Neutrophil (primary cell): Measurements from ENCODE around the gene SLC9A3.

Experiments used
- H3K27ac ChIP-seq: fragments of 200-600 bp; sonication (generic); 2 replicates; pipeline ENCODE4 v1.5.1; 2016; ENCODE audit warnings: mild to moderate bottlenecking, moderate library complexity
- H3K27me3 ChIP-seq: fragments of 200-600 bp; sonication (generic); 2 replicates; pipeline ENCODE4 v1.6.0; 2016; ENCODE audit warnings: mild to moderate bottlenecking
- H3K36me3 ChIP-seq: fragments of 200-600 bp; sonication (generic); 2 replicates; pipeline ENCODE4 v1.5.1; 2017
- H3K4me1 ChIP-seq, 2 experiments: fragments of 200-600 bp in 1 of 2; sonication (generic) in 1 of 2; 1 replicate in 1 of 2; 2 replicates in 1 of 2; pipeline versions ENCODE4 v1.5.1 to v1.6.1; 2013 to 2016; ENCODE audit warnings: low read depth in 1 of 2, low read length in 1 of 2, mild to moderate bottlenecking in 1 of 2, moderate library complexity in 1 of 2; ENCODE audit not compliant: control insufficient read depth in 1 of 2, insufficient read depth in 1 of 2
- H3K4me3 ChIP-seq, 2 experiments: fragments of 200-600 bp in 1 of 2; sonication (generic) in 1 of 2; 1 replicate in 1 of 2; 2 replicates in 1 of 2; pipeline ENCODE4 v1.5.1; 2013 to 2016; ENCODE audit warnings: low read depth in 1 of 2, low read length in 1 of 2, mild to moderate bottlenecking in 1 of 2, moderate library complexity in 1 of 2
- H3K9me3 ChIP-seq: fragments of 200-600 bp; sonication (generic); 2 replicates; pipeline ENCODE4 v1.5.1; 2016
- TF ChIP-seq, protein P1 (sequence below): fragments of 200-600 bp; sonication (generic); IDR thresholded peaks from 2 replicates; pipeline ENCODE4 v1.5.1; 2016; ENCODE audit warnings: antibody characterized with exemption

SLC9A3 gene

GRCh38 chr5:524973-525761 lies 918 bp upstream of the SLC9A3 start:
- Histone ChIP-seq H3K9me3 (no peaks in the 10 kb centered on the region), H3K27me3 (peaks cover 100% of the 10 kb centered on the region), H3K27ac (no peak overlapping the region), H3K4me3 (no peak overlapping the region), H3K36me3 (no peaks in the 10 kb centered on the region), H3K4me1 (peaks cover 0 to 18% of the 10 kb centered on the region in 2 experiments)
- TF ChIP-seq, protein P1, sequence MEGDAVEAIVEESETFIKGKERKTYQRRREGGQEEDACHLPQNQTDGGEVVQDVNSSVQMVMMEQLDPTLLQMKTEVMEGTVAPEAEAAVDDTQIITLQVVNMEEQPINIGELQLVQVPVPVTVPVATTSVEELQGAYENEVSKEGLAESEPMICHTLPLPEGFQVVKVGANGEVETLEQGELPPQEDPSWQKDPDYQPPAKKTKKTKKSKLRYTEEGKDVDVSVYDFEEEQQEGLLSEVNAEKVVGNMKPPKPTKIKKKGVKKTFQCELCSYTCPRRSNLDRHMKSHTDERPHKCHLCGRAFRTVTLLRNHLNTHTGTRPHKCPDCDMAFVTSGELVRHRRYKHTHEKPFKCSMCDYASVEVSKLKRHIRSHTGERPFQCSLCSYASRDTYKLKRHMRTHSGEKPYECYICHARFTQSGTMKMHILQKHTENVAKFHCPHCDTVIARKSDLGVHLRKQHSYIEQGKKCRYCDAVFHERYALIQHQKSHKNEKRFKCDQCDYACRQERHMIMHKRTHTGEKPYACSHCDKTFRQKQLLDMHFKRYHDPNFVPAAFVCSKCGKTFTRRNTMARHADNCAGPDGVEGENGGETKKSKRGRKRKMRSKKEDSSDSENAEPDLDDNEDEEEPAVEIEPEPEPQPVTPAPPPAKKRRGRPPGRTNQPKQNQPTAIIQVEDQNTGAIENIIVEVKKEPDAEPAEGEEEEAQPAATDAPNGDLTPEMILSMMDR, result no peak

DNA sequence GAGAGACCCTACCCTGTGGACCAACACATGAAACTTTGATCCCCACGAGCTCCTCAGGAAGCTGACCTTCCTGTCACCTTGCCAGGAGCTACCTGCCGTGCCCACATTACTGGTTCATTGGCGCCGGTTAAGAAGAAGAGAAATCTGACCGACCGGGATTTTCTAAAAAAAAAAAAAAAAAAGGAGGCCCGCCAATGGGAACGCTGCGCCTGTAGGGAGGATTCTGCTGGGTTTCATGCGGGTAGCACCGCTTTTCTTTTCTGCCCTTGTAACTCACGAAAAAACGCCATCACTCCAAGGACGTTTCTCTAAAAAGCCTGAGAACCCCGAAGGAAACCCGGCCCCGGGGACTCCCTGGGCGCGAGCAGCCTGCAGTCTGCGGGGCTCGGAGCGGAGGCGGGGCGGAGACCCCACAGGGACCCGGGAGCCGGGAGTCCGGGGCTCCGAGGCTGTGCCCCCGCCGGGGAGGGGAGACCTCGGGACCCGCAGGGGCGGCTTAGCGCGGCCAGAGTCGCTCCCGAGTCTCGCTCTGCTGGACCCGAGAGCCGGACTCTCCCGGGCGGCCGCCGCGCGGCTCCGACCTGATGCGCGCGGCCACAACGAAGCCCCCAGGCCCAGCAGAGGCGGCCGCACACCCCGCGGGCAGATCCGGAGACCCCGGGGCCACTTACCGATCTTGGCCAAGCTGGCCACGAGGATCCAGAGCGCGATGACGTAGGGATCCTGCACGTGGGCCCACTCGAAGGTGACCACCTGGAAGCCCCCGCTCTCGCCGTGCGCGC lies 617 bp downstream of the SLC9A3 start:
- Histone ChIP-seq H3K9me3 (no peaks in the 10 kb centered on the region), H3K4me3 (no peak overlapping the region), H3K36me3 (no peaks in the 10 kb centered on the region), H3K4me1 (peaks cover 0 to 7% of the 10 kb centered on the region in 2 experiments), H3K27me3 (peaks cover 100% of the 10 kb centered on the region), H3K27ac (no peak overlapping the region)
- TF ChIP-seq, protein P1, result no peak

GRCh38 chr5:522899-523440 lies 1.3 kb downstream of the SLC9A3 start:
- Histone ChIP-seq H3K4me1 (peaks cover 0 to under 1% of the 10 kb centered on the region in 2 experiments), H3K9me3 (no peaks in the 10 kb centered on the region), H3K27me3 (peaks cover 93% of the 10 kb centered on the region), H3K36me3 (no peaks in the 10 kb centered on the region), H3K27ac (no peak overlapping the region), H3K4me3 (no peak overlapping the region)
- TF ChIP-seq, protein P1, result no peak

DNA sequence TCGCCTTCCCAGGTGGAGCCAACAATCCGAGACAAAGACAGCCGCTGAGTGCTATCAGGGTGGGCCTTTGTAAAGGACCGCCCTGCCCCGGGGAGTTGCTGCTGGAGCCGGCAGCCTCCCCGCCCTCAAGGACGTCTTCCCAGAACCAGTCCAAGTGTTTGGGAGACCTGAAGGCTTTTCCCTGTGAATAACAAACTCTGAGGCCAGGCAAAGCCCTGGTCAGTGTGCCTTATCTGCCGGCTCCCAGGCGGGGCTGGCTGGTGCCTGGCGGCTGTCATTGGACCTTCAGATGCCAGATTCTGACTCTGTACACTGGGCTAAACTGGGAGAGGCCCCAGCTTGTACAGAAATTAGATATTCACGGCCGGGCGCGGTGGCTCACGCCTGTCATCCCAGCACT lies 2.1 kb downstream of the SLC9A3 start:
- H3K27me3 ChIP-seq, result peaks cover 85% of the 10 kb centered on the region
- H3K4me3 ChIP-seq, result no peak overlapping the region
- no peaks in the 10 kb centered on the region for H3K4me1 ChIP-seq
- H3K36me3 ChIP-seq, result no peaks in the 10 kb centered on the region
- no peak overlapping the region for H3K27ac ChIP-seq
- TF ChIP-seq, protein P1, result no peak
- no peaks in the 10 kb centered on the region for H3K9me3 ChIP-seq

GRCh38 chr5:521680-522079 lies 2.6 kb downstream of the SLC9A3 start:
- no peaks in the 10 kb centered on the region for H3K4me1 ChIP-seq
- TF ChIP-seq, protein P1, result no peak
- no peak overlapping the region for H3K4me3 ChIP-seq
- no peak overlapping the region for H3K27ac ChIP-seq
- H3K9me3 ChIP-seq, result no peaks in the 10 kb centered on the region
- H3K27me3 ChIP-seq, result peaks cover 80% of the 10 kb centered on the region
- no peaks in the 10 kb centered on the region for H3K36me3 ChIP-seq
